ENCODE data around the gene FAM241A. TPM values are rescaled to one million over a fixed set of nuclear protein-coding genes. Genes with fewer than 3 reads are reported as not detected.

Gene FAM241A
- total RNA-seq, 1 donor from 2014 or later = 5.6 TPM

GRCh38 chr4:112118742-112119352, 26.4 kb upstream of the FAM241A start:
- Mint-ChIP-seq H3K27me3 (ENCODE audit: low read depth) (peaks cover 9% of the 10 kb centered on the region), H3K4me3 (ENCODE audit: low read depth) (peak overlapping the region; percentile 37), H3K27ac (peak overlapping the region; percentile 91), H3K4me1 (ENCODE audit: low read depth) (peaks cover 22% of the 10 kb centered on the region), H3K9me3 (peaks cover 4% of the 10 kb centered on the region), H3K36me3 (ENCODE audit: low read depth) (peaks cover 5% of the 10 kb centered on the region)
- intact Hi-C loops (cut with micrococcal nuclease) = loop anchor here (1.0 to 5.0 kb wide), 4 partner anchors 27 to 113 kb away; partner anchors contain the start of gene AP1AR
- DNase-seq (ENCODE audit: low spot score) = no peak

- peaks cover 5% of the 10 kb centered on the region for H3K36me3 Mint-ChIP-seq (ENCODE audit: low read depth)
- no peak overlapping the region for H3K4me3 Mint-ChIP-seq (ENCODE audit: low read depth)
- H3K27ac Mint-ChIP-seq = peak overlapping the region; percentile 91
- peak; percentile 36 for DNase-seq (ENCODE audit: low spot score)
- H3K4me1 Mint-ChIP-seq (ENCODE audit: low read depth) = peaks cover 22% of the 10 kb centered on the region
- intact Hi-C loops (cut with micrococcal nuclease) = loop anchor here (1.0 to 5.0 kb wide), 4 partner anchors 27 to 113 kb away; partner anchors contain the start of gene AP1AR
- peaks cover 14% of the 10 kb centered on the region for H3K27me3 Mint-ChIP-seq (ENCODE audit: low read depth)
- H3K9me3 Mint-ChIP-seq = peaks cover 4% of the 10 kb centered on the region
Observed at GRCh38 chr4:112119353-112119783, 25.9 kb upstream of the FAM241A start.

DNA sequence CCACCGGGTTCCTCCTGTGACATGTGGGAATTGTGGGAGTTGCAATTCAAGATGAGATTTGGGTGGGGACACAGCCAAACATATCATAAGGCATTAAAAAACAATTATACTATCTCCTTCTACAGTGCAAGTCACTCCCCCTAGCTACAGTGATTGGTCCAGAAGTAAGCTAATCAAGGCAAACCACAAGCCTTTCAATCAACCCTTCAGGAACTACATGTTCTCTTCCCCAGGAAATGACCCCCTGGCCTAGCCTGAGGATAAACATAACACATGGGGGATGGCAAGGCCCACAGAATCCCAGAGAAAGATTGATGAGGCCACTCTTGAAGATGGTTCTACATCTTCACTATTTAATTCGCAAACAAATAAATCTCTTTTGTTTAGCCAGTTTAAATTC, 25.2 kb upstream of the FAM241A start:
- H3K27ac Mint-ChIP-seq = peak overlapping the region; percentile 91
- intact Hi-C loops (cut with micrococcal nuclease) = no loop called here
- H3K27me3 Mint-ChIP-seq (ENCODE audit: low read depth) = peaks cover 15% of the 10 kb centered on the region
- peaks cover 5% of the 10 kb centered on the region for H3K36me3 Mint-ChIP-seq (ENCODE audit: low read depth)
- H3K9me3 Mint-ChIP-seq = peaks cover 4% of the 10 kb centered on the region
- H3K4me3 Mint-ChIP-seq (ENCODE audit: low read depth) = no peak overlapping the region
- H3K4me1 Mint-ChIP-seq (ENCODE audit: low read depth) = peaks cover 20% of the 10 kb centered on the region
- DNase-seq (ENCODE audit: low spot score) = no peak

GRCh38 chr4:112125416-112125815, 19.8 kb upstream of the FAM241A start:
- Mint-ChIP-seq H3K27ac (no peak overlapping the region), H3K27me3 (ENCODE audit: low read depth) (peaks cover 30% of the 10 kb centered on the region), H3K4me3 (ENCODE audit: low read depth) (no peak overlapping the region), H3K36me3 (ENCODE audit: low read depth) (no peaks in the 10 kb centered on the region), H3K9me3 (no peaks in the 10 kb centered on the region), H3K4me1 (ENCODE audit: low read depth) (peaks cover 7% of the 10 kb centered on the region)
- DNase-seq (ENCODE audit: low spot score) = no peak
- intact Hi-C loops (cut with micrococcal nuclease) = no loop called here

- Mint-ChIP-seq H3K27me3 (ENCODE audit: low read depth) (peaks cover 30% of the 10 kb centered on the region), H3K4me1 (ENCODE audit: low read depth) (peaks cover 12% of the 10 kb centered on the region), H3K36me3 (ENCODE audit: low read depth) (no peaks in the 10 kb centered on the region), H3K9me3 (no peaks in the 10 kb centered on the region), H3K4me3 (ENCODE audit: low read depth) (no peak overlapping the region), H3K27ac (no peak overlapping the region)
- intact Hi-C loops (cut with micrococcal nuclease) = no loop called here
- DNase-seq (ENCODE audit: low spot score) = no peak
Observed at GRCh38 chr4:112127048-112127637, 18.1 kb upstream of the FAM241A start.

DNA sequence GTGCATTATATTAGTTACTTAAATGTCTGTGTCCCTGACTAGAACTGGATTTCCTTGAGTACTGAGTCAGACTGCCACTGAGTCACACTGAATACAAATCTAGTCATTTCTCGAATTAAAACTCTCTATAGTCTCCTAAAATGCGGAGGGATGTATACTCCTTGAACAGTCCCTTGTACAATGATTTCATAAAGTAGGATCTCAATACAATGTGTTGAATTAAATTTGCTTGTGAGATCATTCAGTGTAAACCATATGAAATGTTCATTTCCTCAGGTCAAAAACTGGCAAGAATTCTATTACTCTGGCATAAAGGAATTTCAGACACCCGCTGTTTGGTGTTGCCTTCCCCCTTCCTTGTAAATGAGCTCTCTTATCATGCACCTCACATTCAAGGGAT, 17.5 kb upstream of the FAM241A start:
- intact Hi-C loops (cut with micrococcal nuclease) = no loop called here
- no peaks in the 10 kb centered on the region for H3K36me3 Mint-ChIP-seq (ENCODE audit: low read depth)
- H3K9me3 Mint-ChIP-seq = no peaks in the 10 kb centered on the region
- H3K4me3 Mint-ChIP-seq (ENCODE audit: low read depth) = no peak overlapping the region
- DNase-seq (ENCODE audit: low spot score) = no peak
- H3K27ac Mint-ChIP-seq = no peak overlapping the region
- H3K4me1 Mint-ChIP-seq (ENCODE audit: low read depth) = peaks cover 12% of the 10 kb centered on the region
- H3K27me3 Mint-ChIP-seq (ENCODE audit: low read depth) = peaks cover 30% of the 10 kb centered on the region

DNA sequence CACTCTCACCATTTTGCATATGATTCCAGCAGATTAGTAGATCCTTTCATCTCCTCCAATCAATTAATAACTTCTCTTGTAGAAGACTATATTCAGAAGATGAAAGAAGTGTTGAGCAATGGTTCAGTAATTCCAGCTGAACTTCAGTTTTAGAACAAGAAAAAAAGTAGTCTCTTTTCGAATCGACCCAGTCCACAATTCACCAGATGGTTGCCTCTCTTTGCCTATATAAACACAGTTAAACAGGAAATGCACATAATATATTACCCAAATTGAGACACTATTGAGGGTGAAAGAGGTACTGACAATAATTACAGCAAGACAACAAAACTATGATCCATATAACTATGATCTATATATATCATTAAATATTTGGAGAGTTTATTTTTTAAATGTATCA, 16.8 kb upstream of the FAM241A start:
- H3K4me1 Mint-ChIP-seq (ENCODE audit: low read depth) = peaks cover 12% of the 10 kb centered on the region
- no peaks in the 10 kb centered on the region for H3K9me3 Mint-ChIP-seq
- DNase-seq (ENCODE audit: low spot score) = no peak
- H3K27ac Mint-ChIP-seq = no peak overlapping the region
- H3K27me3 Mint-ChIP-seq (ENCODE audit: low read depth) = peaks cover 29% of the 10 kb centered on the region
- H3K4me3 Mint-ChIP-seq (ENCODE audit: low read depth) = no peak overlapping the region
- no peaks in the 10 kb centered on the region for H3K36me3 Mint-ChIP-seq (ENCODE audit: low read depth)
- intact Hi-C loops (cut with micrococcal nuclease) = no loop called here

DNA sequence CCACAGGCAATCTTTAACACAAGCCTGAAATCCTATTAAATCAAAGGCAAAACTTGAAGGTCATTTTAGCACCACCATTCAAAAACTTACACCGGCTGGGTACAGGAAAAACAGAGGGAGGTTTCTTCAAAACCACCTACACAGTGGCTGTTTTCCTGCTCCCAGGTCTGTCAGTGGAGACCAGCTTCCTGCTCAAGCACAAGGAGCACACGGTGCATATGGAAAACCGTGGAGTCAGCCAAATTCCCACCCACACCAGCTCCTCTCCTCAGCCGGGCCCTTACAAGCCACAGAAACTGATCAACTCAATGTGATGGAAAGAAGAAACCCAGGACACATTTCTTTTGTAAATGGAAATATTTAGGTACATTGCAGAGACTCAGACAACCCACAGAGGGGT, 14.3 kb upstream of the FAM241A start:
- Mint-ChIP-seq H3K36me3 (ENCODE audit: low read depth) (no peaks in the 10 kb centered on the region), H3K9me3 (no peaks in the 10 kb centered on the region), H3K4me3 (ENCODE audit: low read depth) (no peak overlapping the region), H3K27me3 (ENCODE audit: low read depth) (peaks cover 28% of the 10 kb centered on the region), H3K4me1 (ENCODE audit: low read depth) (peaks cover 12% of the 10 kb centered on the region), H3K27ac (no peak overlapping the region)
- intact Hi-C loops (cut with micrococcal nuclease) = no loop called here
- no peak for DNase-seq (ENCODE audit: low spot score)

DNA sequence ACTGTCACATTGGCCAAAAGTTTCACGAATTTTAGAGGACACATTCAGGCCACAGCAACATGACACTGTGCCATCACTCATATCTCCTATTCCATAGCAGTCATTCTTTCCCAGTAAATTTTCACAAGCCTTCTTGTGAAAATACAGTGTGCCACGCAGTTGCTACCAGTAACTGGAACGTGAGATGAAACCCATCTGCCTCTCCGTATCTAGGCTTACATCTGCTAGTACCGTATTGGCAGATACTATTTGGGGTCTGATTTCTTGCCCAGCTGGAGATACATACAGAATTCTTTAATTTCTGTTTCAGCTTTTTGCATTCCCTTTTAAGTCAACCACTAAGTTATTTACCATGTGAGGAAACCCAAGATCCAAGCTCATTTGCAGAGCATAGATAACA, 8.7 kb upstream of the FAM241A start:
- no peaks in the 10 kb centered on the region for H3K36me3 Mint-ChIP-seq (ENCODE audit: low read depth)
- intact Hi-C loops (cut with micrococcal nuclease) = no loop called here
- peaks cover 25% of the 10 kb centered on the region for H3K27me3 Mint-ChIP-seq (ENCODE audit: low read depth)
- H3K27ac Mint-ChIP-seq = no peak overlapping the region
- DNase-seq (ENCODE audit: low spot score) = no peak
- H3K4me3 Mint-ChIP-seq (ENCODE audit: low read depth) = no peak overlapping the region
- H3K4me1 Mint-ChIP-seq (ENCODE audit: low read depth) = peaks cover 5% of the 10 kb centered on the region
- no peaks in the 10 kb centered on the region for H3K9me3 Mint-ChIP-seq

- Mint-ChIP-seq H3K27ac (no peak overlapping the region), H3K36me3 (ENCODE audit: low read depth) (no peaks in the 10 kb centered on the region), H3K27me3 (ENCODE audit: low read depth) (peaks cover 18% of the 10 kb centered on the region), H3K4me1 (ENCODE audit: low read depth) (peaks cover 5% of the 10 kb centered on the region), H3K4me3 (ENCODE audit: low read depth) (no peak overlapping the region), H3K9me3 (no peaks in the 10 kb centered on the region)
- intact Hi-C loops (cut with micrococcal nuclease) = no loop called here
- no peak for DNase-seq (ENCODE audit: low spot score)
Observed at GRCh38 chr4:112138538-112138937, 6.7 kb upstream of the FAM241A start.

GRCh38 chr4:112140536-112140935, 4.7 kb upstream of the FAM241A start:
- no peak for DNase-seq (ENCODE audit: low spot score)
- Mint-ChIP-seq H3K9me3 (no peaks in the 10 kb centered on the region), H3K4me3 (ENCODE audit: low read depth) (no peak overlapping the region), H3K27me3 (ENCODE audit: low read depth) (peaks cover 11% of the 10 kb centered on the region), H3K4me1 (ENCODE audit: low read depth) (peaks cover 15% of the 10 kb centered on the region), H3K27ac (no peak overlapping the region), H3K36me3 (ENCODE audit: low read depth) (no peaks in the 10 kb centered on the region)
- intact Hi-C loops (cut with micrococcal nuclease) = no loop called here

DNA sequence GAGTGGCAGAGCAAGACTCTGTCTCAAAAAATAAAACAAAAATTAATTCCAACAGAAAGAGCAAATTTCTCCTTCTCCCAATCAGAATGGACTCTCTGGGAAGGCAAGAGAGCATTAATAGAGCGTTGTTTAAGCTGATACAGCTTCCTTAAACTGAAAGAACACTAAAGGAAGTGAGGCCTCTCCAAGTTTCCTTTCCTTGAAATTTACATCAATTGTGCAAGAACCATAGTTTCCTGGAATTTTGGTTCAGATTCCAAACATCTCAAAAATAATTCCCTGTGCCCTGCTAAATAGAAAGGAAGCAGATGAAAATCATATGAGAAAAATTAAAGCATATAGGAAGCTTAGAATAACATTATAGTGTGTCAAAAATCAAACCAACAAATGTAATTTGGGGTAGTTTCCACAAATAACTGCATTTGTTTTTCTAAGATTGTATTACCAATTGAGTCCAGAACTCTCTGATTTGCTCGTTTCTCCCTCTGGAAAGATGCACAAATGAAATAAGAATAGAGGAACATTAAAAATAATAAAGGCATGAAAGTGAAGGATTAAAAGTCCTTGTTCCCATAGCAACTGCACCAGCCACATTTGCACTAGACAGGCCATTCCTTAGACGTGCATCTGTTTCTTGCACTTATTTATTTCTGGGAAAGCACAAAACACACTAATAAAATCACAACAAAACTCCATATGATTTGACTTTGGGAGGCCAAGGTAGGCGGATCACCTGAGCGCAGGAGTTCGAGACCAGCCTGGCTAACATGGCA, 3.7 kb upstream of the FAM241A start:
- H3K27me3 Mint-ChIP-seq (ENCODE audit: low read depth) = peaks cover 2% of the 10 kb centered on the region
- H3K27ac Mint-ChIP-seq = no peak overlapping the region
- H3K36me3 Mint-ChIP-seq (ENCODE audit: low read depth) = peaks cover 4% of the 10 kb centered on the region
- H3K4me3 Mint-ChIP-seq (ENCODE audit: low read depth) = no peak overlapping the region
- H3K4me1 Mint-ChIP-seq (ENCODE audit: low read depth) = peaks cover 17% of the 10 kb centered on the region
- intact Hi-C loops (cut with micrococcal nuclease) = no loop called here
- no peaks in the 10 kb centered on the region for H3K9me3 Mint-ChIP-seq
- no peak for DNase-seq (ENCODE audit: low spot score)

GRCh38 chr4:112142182-112142581, 3.1 kb upstream of the FAM241A start:
- Mint-ChIP-seq H3K27ac (no peak overlapping the region), H3K9me3 (no peaks in the 10 kb centered on the region), H3K36me3 (ENCODE audit: low read depth) (peaks cover 6% of the 10 kb centered on the region), H3K27me3 (ENCODE audit: low read depth) (peaks cover 2% of the 10 kb centered on the region), H3K4me3 (ENCODE audit: low read depth) (no peak overlapping the region), H3K4me1 (ENCODE audit: low read depth) (peaks cover 21% of the 10 kb centered on the region)
- no peak for DNase-seq (ENCODE audit: low spot score)
- intact Hi-C loops (cut with micrococcal nuclease) = no loop called here
